Liver (tissue), 9 donors: ENCODE data around the gene PREX1. TPM values are rescaled to one million over a fixed set of nuclear protein-coding genes. Genes with fewer than 3 reads are reported as not detected.

Experiments used
- DNase-seq: peaks from one replicate; pipeline ENCODE4 v3.0.0-alpha.2; 2017; ENCODE audit warnings: low spot score
- H3K27ac ChIP-seq, 2 donors: one replicate each; pipeline ENCODE4 v1.7.0; 2013; ENCODE audit warnings: inconsistent platforms in 2 of 2, low read length in 2 of 2, control low read depth in 1 of 2, low read depth in 1 of 2, mild to moderate bottlenecking in 1 of 2
- H3K27me3 ChIP-seq, 4 donors: one replicate each; pipeline versions ENCODE4 v1.6.1 to v1.7.0; 2013; ENCODE audit warnings: low read length in 3 of 4, inconsistent platforms in 1 of 4, mild to moderate bottlenecking in 1 of 4, moderate library complexity in 1 of 4; ENCODE audit not compliant: control insufficient read depth in 4 of 4, insufficient read depth in 4 of 4
- H3K36me3 ChIP-seq, 4 donors: one replicate each; pipeline versions ENCODE4 v1.6.1 to v1.7.0; 2013; ENCODE audit warnings: low read length in 3 of 4, mild to moderate bottlenecking in 3 of 4, low read depth in 1 of 4, moderate library complexity in 1 of 4; ENCODE audit not compliant: control insufficient read depth in 4 of 4, insufficient read depth in 3 of 4
- H3K4me1 ChIP-seq, 4 donors: one replicate each; pipeline versions ENCODE4 v1.6.1 to v1.7.0; 2013; ENCODE audit warnings: low read length in 3 of 4, mild to moderate bottlenecking in 3 of 4, moderate library complexity in 1 of 4; ENCODE audit not compliant: control insufficient read depth in 4 of 4, insufficient read depth in 4 of 4
- H3K4me3 ChIP-seq, 3 donors: one replicate each; pipeline versions ENCODE4 v1.6.1 to v1.7.0; 2013; ENCODE audit warnings: low read length in 3 of 3, control low read depth in 1 of 3, low read depth in 1 of 3, mild to moderate bottlenecking in 1 of 3
- H3K9ac ChIP-seq, 2 donors: one replicate each; pipeline ENCODE4 v1.7.0; 2013; ENCODE audit warnings: low read length in 2 of 2, mild to moderate bottlenecking in 2 of 2, moderate library complexity in 2 of 2, control low read depth in 1 of 2, low read depth in 1 of 2
- H3K9me3 ChIP-seq, 4 donors: one replicate each; pipeline versions ENCODE4 v1.6.1 to v1.7.0; 2013; ENCODE audit warnings: low read length in 3 of 4; ENCODE audit not compliant: control insufficient read depth in 4 of 4
- EGR1 ChIP-seq, 2 donors: IDR thresholded peaks; 2 replicates each; pipeline ENCODE4 v1.6.1; 2016 to 2018; ENCODE audit warnings: antibody characterized with exemption in 2 of 2, low read depth in 2 of 2
- FOXA1 ChIP-seq: IDR thresholded peaks from 2 replicates; pipeline ENCODE4 v1.6.1; 2016; ENCODE audit warnings: antibody characterized with exemption
- FOXA2 ChIP-seq: IDR thresholded peaks from 2 replicates; pipeline ENCODE4 v1.6.1; 2016; ENCODE audit warnings: antibody characterized with exemption
- GABPA ChIP-seq, 2 donors: IDR thresholded peaks in 1 of 2; conservative IDR thresholded peaks in 1 of 2; 2 replicates each; pipeline ENCODE4 v1.6.1; 2016; ENCODE audit warnings: antibody characterized with exemption in 2 of 2, mild to moderate bottlenecking in 1 of 2, moderate library complexity in 1 of 2
- HNF4A ChIP-seq, 2 donors: conservative IDR thresholded peaks; 2 replicates each; pipeline ENCODE4 v1.6.1; 2016; ENCODE audit warnings: antibody characterized with exemption in 2 of 2, mild to moderate bottlenecking in 2 of 2
- HNF4G ChIP-seq: IDR thresholded peaks from 2 replicates; pipeline ENCODE4 v1.6.1; 2016; ENCODE audit warnings: antibody characterized with exemption
- JUND ChIP-seq, 2 donors: IDR thresholded peaks; 2 replicates each; pipeline ENCODE4 v1.6.1; 2016; ENCODE audit warnings: antibody characterized with exemption in 2 of 2
- NR2F2 ChIP-seq: IDR thresholded peaks from 2 replicates; pipeline ENCODE4 v1.6.1; 2016; ENCODE audit warnings: antibody characterized with exemption
- RAD21 ChIP-seq, 2 donors: IDR thresholded peaks; 2 replicates each; pipeline ENCODE4 v1.6.1; 2016; ENCODE audit warnings: antibody characterized with exemption in 2 of 2, mild to moderate bottlenecking in 2 of 2
- RXRA ChIP-seq, 2 donors: IDR thresholded peaks; 2 replicates each; pipeline ENCODE4 v1.6.1; 2017 to 2018; ENCODE audit warnings: antibody characterized with exemption in 2 of 2, mild to moderate bottlenecking in 1 of 2
- SP1 ChIP-seq: IDR thresholded peaks from 2 replicates; pipeline ENCODE4 v1.6.1; 2018; ENCODE audit warnings: antibody characterized with exemption, mild to moderate bottlenecking
- TAF1 ChIP-seq: conservative IDR thresholded peaks from 2 replicates; pipeline ENCODE4 v1.6.1; 2016; ENCODE audit warnings: antibody characterized with exemption, mild to moderate bottlenecking
- YY1 ChIP-seq: IDR thresholded peaks from 2 replicates; pipeline ENCODE4 v1.6.1; 2016; ENCODE audit warnings: antibody characterized with exemption, mild to moderate bottlenecking
- WGBS: extraction: QIAGEN DNeasy Blood & Tissue Kit; methylation state at CpG from one replicate; pipeline ENCODE4 v1.1.7; 2013; 5-methylcytosine and 5-hydroxymethylcytosine counted together
- polyA plus RNA-seq, 2 donors: library from polyadenylated mRNA; stranded (reverse) in 1 of 2; unstranded in 1 of 2; fragments of 200-250 nt in 1 of 2; fragments of >200 nt in 1 of 2; fragmentation: Nextera tagmentation in 1 of 2; extraction: Ambion mirVana in 1 of 2; gene quantifications; one replicate each; pipeline versions ENCODE4 v1.2.1 to v1.2.3, GENCODE V29; 2013 to 2015
- total RNA-seq, 2 donors: library from RNA; depleted of rRNA; stranded (reverse); fragments of >200 nt; gene quantifications; one replicate each; pipeline ENCODE4 v1.2.3, GENCODE V29; 2014
- TF ChIP-seq, protein P1 (sequence below): fragments of 150-350 bp; IDR thresholded peaks from 2 replicates; pipeline ENCODE4 v1.5.1; 2017; ENCODE audit warnings: improper control_type of control experiment, low read depth, low read length; ENCODE audit not compliant: missing input control
- TF ChIP-seq, protein P2 (sequence below): IDR thresholded peaks from 2 replicates; pipeline ENCODE4 v1.6.1; 2016; ENCODE audit warnings: antibody characterized with exemption
- TF ChIP-seq, protein P3 (sequence below): IDR thresholded peaks from 2 replicates; pipeline ENCODE4 v1.6.1; 2016; ENCODE audit warnings: antibody characterized with exemption
- TF ChIP-seq, protein P4 (sequence below): IDR thresholded peaks from 2 replicates; pipeline ENCODE4 v1.6.1; 2016; ENCODE audit warnings: antibody characterized with exemption
- TF ChIP-seq, protein P5 (sequence below): IDR thresholded peaks from 2 replicates; pipeline ENCODE4 v1.6.1; 2016; ENCODE audit warnings: antibody characterized with exemption, mild to moderate bottlenecking
- donor health status: healthy.
- donor health status: healthy.
- donor health status: healthy.
- donor health status: healthy.
- donor health status: healthy.

The PREX1 gene
- total and polyA plus RNA-seq, 4 donors: 2.2 to 18.0 (median 10.8) TPM

DNA sequence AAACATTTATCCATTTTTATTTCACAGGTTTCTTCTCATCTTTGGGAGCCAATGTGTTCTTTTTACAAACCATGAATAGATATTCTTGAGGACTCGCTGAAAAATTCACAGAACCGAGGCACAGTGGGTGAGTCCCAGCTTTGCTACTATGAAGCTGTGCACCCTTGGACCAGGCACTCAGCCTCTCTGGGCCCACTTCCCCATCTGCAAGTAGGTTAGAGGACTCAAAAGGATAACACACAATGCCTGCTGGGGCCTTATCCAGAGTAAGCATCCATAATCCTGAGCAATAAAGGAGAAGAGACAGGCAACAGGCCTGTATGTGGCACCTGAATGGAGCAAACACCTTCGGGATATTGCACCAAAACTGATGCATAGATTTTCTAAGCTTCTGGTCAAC lies 153.3 kb downstream of the PREX1 start (continued):
- TF ChIP-seq, protein P1, sequence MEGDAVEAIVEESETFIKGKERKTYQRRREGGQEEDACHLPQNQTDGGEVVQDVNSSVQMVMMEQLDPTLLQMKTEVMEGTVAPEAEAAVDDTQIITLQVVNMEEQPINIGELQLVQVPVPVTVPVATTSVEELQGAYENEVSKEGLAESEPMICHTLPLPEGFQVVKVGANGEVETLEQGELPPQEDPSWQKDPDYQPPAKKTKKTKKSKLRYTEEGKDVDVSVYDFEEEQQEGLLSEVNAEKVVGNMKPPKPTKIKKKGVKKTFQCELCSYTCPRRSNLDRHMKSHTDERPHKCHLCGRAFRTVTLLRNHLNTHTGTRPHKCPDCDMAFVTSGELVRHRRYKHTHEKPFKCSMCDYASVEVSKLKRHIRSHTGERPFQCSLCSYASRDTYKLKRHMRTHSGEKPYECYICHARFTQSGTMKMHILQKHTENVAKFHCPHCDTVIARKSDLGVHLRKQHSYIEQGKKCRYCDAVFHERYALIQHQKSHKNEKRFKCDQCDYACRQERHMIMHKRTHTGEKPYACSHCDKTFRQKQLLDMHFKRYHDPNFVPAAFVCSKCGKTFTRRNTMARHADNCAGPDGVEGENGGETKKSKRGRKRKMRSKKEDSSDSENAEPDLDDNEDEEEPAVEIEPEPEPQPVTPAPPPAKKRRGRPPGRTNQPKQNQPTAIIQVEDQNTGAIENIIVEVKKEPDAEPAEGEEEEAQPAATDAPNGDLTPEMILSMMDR: no peak
- TF ChIP-seq FOXA1: no peak
- TF ChIP-seq GABPA (IDR thresholded peaks at IDR 0.05 in 1 of 2, conservative IDR thresholded peaks at IDR 0.05 in 1 of 2): no peak
- no peak for TF ChIP-seq SP1
- TF ChIP-seq TAF1: no peak
- no peak for TF ChIP-seq HNF4G
- TF ChIP-seq HNF4A (conservative IDR thresholded peaks at IDR 0.05): no peak

DNA sequence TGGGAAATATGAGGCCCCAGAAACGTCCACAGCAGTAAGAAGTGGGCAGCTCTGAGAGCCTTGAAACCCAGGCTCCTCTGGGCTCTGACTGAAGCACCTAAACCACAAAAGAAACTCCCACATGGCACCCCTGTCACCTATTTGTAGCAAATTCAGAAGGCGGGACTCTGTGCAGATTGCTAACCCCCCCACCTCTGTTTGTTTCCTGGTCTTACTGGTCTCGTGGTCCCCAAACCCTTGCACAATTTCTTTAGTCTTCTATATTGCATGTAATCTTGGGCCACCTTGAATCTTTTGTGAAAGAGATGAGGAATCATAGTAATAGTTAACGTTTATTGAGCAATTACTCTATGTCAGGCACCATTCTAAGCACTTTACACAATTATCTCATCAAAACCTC lies 154.3 kb downstream of the PREX1 start:
- no peaks in the 10 kb centered on the region for H3K27me3 ChIP-seq
- TF ChIP-seq, protein P2, sequence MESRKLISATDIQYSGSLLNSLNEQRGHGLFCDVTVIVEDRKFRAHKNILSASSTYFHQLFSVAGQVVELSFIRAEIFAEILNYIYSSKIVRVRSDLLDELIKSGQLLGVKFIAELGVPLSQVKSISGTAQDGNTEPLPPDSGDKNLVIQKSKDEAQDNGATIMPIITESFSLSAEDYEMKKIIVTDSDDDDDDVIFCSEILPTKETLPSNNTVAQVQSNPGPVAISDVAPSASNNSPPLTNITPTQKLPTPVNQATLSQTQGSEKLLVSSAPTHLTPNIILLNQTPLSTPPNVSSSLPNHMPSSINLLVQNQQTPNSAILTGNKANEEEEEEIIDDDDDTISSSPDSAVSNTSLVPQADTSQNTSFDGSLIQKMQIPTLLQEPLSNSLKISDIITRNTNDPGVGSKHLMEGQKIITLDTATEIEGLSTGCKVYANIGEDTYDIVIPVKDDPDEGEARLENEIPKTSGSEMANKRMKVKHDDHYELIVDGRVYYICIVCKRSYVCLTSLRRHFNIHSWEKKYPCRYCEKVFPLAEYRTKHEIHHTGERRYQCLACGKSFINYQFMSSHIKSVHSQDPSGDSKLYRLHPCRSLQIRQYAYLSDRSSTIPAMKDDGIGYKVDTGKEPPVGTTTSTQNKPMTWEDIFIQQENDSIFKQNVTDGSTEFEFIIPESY: no peak
- TF ChIP-seq FOXA1 (no peak), GABPA (IDR thresholded peaks at IDR 0.05 in 1 of 2, conservative IDR thresholded peaks at IDR 0.05 in 1 of 2) (no peak), TAF1 (no peak), SP1 (no peak), EGR1 (IDR thresholded peaks at IDR 0.05; ENCODE audit: low read depth in 2 of 2) (no peak), NR2F2 (no peak), RXRA (IDR thresholded peaks at IDR 0.05) (no peak), RAD21 (IDR thresholded peaks at IDR 0.05) (no peak), FOXA2 (no peak), YY1 (no peak)
- TF ChIP-seq, protein P1: no peak
- TF ChIP-seq, protein P3, sequence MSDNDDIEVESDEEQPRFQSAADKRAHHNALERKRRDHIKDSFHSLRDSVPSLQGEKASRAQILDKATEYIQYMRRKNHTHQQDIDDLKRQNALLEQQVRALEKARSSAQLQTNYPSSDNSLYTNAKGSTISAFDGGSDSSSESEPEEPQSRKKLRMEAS: no peak
- peaks cover 0 to 6% (median 2%) of the 10 kb centered on the region in 4 donors for H3K36me3 ChIP-seq
- no peaks in the 10 kb centered on the region for H3K9me3 ChIP-seq
- H3K27ac ChIP-seq: no peak overlapping the region
- WGBS: 79% methylated on average over 4 of the region's 4 CpGs
- no peak for DNase-seq
- H3K4me1 ChIP-seq: no peaks in the 10 kb centered on the region
- no peak overlapping the region for H3K4me3 ChIP-seq
- no peak overlapping the region for H3K9ac ChIP-seq

DNA sequence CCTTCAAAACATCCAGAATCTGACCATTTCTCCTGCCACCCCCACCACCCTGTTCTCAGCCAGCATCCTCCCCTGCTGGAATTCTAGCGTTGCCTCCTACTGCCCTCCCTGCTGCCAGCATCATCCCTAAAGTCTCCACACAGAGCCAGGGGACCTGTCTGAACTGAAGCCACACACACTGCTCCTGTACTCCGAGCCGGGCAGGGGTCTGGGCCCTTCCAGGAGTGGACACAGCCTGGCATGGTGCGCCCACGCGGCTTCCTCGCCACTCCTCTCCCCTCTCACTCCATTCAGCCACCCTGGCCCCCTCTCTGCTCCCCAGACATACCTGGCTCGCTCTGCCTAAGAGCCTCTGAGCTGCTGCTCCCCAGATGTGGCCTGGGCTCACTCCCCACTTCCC lies 155.5 kb downstream of the PREX1 start:
- Histone ChIP-seq H3K4me3 (no peak overlapping the region), H3K9ac (no peak overlapping the region), H3K27ac (no peak overlapping the region), H3K9me3 (no peaks in the 10 kb centered on the region), H3K36me3 (peaks cover 0 to 6% (median 2%) of the 10 kb centered on the region in 4 donors), H3K27me3 (no peaks in the 10 kb centered on the region), H3K4me1 (no peaks in the 10 kb centered on the region)
- DNase-seq: no peak
- WGBS: 94% methylated on average over 8 of the region's 8 CpGs
- no peak for TF ChIP-seq SP1
- TF ChIP-seq, protein P4, sequence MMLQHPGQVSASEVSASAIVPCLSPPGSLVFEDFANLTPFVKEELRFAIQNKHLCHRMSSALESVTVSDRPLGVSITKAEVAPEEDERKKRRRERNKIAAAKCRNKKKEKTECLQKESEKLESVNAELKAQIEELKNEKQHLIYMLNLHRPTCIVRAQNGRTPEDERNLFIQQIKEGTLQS: no peak
- no peak for TF ChIP-seq HNF4A (conservative IDR thresholded peaks at IDR 0.05)
- no peak for TF ChIP-seq TAF1
- TF ChIP-seq, protein P5, sequence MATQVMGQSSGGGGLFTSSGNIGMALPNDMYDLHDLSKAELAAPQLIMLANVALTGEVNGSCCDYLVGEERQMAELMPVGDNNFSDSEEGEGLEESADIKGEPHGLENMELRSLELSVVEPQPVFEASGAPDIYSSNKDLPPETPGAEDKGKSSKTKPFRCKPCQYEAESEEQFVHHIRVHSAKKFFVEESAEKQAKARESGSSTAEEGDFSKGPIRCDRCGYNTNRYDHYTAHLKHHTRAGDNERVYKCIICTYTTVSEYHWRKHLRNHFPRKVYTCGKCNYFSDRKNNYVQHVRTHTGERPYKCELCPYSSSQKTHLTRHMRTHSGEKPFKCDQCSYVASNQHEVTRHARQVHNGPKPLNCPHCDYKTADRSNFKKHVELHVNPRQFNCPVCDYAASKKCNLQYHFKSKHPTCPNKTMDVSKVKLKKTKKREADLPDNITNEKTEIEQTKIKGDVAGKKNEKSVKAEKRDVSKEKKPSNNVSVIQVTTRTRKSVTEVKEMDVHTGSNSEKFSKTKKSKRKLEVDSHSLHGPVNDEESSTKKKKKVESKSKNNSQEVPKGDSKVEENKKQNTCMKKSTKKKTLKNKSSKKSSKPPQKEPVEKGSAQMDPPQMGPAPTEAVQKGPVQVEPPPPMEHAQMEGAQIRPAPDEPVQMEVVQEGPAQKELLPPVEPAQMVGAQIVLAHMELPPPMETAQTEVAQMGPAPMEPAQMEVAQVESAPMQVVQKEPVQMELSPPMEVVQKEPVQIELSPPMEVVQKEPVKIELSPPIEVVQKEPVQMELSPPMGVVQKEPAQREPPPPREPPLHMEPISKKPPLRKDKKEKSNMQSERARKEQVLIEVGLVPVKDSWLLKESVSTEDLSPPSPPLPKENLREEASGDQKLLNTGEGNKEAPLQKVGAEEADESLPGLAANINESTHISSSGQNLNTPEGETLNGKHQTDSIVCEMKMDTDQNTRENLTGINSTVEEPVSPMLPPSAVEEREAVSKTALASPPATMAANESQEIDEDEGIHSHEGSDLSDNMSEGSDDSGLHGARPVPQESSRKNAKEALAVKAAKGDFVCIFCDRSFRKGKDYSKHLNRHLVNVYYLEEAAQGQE: no peak
- TF ChIP-seq HNF4G: no peak
- no peak for TF ChIP-seq EGR1 (IDR thresholded peaks at IDR 0.05; ENCODE audit: low read depth in 2 of 2)
- TF ChIP-seq FOXA2: no peak
- TF ChIP-seq, protein P1: no peak
- no peak for TF ChIP-seq GABPA (IDR thresholded peaks at IDR 0.05 in 1 of 2, conservative IDR thresholded peaks at IDR 0.05 in 1 of 2)
- no peak for TF ChIP-seq RXRA (IDR thresholded peaks at IDR 0.05)
- no peak for TF ChIP-seq JUND (IDR thresholded peaks at IDR 0.05)
